WTC11 (cell line): Measurements from ENCODE around the gene CLBA1.

Experiments used
- HMGXB4 ChIP-seq: sonication (generic); formaldehyde crosslinking; IDR thresholded peaks from 2 replicates; pipeline ENCODE4 v1.8.1; 2023; ENCODE audit warnings: mild to moderate bottlenecking, moderate library complexity, missing genetic modification reagents
- ZNF121 ChIP-seq: sonication (generic); formaldehyde crosslinking; IDR thresholded peaks from 2 replicates; pipeline ENCODE4 v1.8.0; 2023; ENCODE audit warnings: missing genetic modification reagents

- TF ChIP-seq ZNF121 (no peak), HMGXB4 (CRISPR knock-in tag) (no peak)
Measured at GRCh38 chr14:104973135-104973384, 12.5 kb upstream of the CLBA1 start.
